Measurements from ENCODE around the gene TLE3.

Gene TLE3

GRCh38 chr15:70097321-70098152 lies at the start of gene TLE3:
TLE3 (minus strand) TSS chr15:70097917; CDS start chr15:70096798, 1,119 bp downstream.
- DNase-seq (ENCODE audit: low read depth): peak; percentile 91
- peak; percentile 47 for TF ChIP-seq CTCF (IDR thresholded peaks at IDR 0.05; ENCODE audit: control insufficient read depth, insufficient read depth, low read depth, low read length, missing control alignments)
- peak within 1 kb of the TSS; percentile 73 for H3K4me3 ChIP-seq (ENCODE audit: control insufficient read depth, low read depth, low read length)

- TF ChIP-seq CTCF (IDR thresholded peaks at IDR 0.05; ENCODE audit: control insufficient read depth, insufficient read depth, low read depth, low read length, missing control alignments): no peak
Measured at GRCh38 chr15:70147178-70147760, 49.6 kb upstream of the TLE3 start.

GRCh38 chr15:70146771-70147170 lies 49.1 kb upstream of the TLE3 start:
- DNase-seq (ENCODE audit: low read depth): no peak
- no peak overlapping the region for H3K4me3 ChIP-seq (ENCODE audit: control insufficient read depth, low read depth, low read length)
- no peak for TF ChIP-seq CTCF (IDR thresholded peaks at IDR 0.05; ENCODE audit: control insufficient read depth, insufficient read depth, low read depth, low read length, missing control alignments)

More at GRCh38 chr15:70147178-70147760, 49.6 kb upstream of the TLE3 start:
- DNase-seq (ENCODE audit: low read depth): no peak
- H3K4me3 ChIP-seq (ENCODE audit: control insufficient read depth, low read depth, low read length): no peak overlapping the region

GRCh38 chr15:70146162-70146561 lies 48.4 kb upstream of the TLE3 start:
- H3K4me3 ChIP-seq (ENCODE audit: control insufficient read depth, low read depth, low read length): no peak overlapping the region
- TF ChIP-seq CTCF (IDR thresholded peaks at IDR 0.05; ENCODE audit: control insufficient read depth, insufficient read depth, low read depth, low read length, missing control alignments): no peak
- no peak for DNase-seq (ENCODE audit: low read depth)

- H3K4me3 ChIP-seq (ENCODE audit: control insufficient read depth, low read depth, low read length): no peak overlapping the region
- no peak for DNase-seq (ENCODE audit: low read depth)
- TF ChIP-seq CTCF (IDR thresholded peaks at IDR 0.05; ENCODE audit: control insufficient read depth, insufficient read depth, low read depth, low read length, missing control alignments): no peak
Measured at GRCh38 chr15:70145261-70145660, 47.5 kb upstream of the TLE3 start.

- no peak for TF ChIP-seq CTCF (IDR thresholded peaks at IDR 0.05; ENCODE audit: control insufficient read depth, insufficient read depth, low read depth, low read length, missing control alignments)
- no peak for DNase-seq (ENCODE audit: low read depth)
- no peak overlapping the region for H3K4me3 ChIP-seq (ENCODE audit: control insufficient read depth, low read depth, low read length)
Measured at GRCh38 chr15:70142322-70143191, 44.8 kb upstream of the TLE3 start.

Measured in AG09309 (cell line).